Heart left ventricle (tissue), 16 donors: ENCODE measurements around the gene FUT4. TPM values are rescaled to one million over a fixed set of nuclear protein-coding genes. Genes with fewer than 3 reads are reported as not detected.

Experiments
- ATAC-seq, 4 donors: fragments of 200-7000 bp; cut with Tn5 transposase; one replicate each; pipeline ENCODE4 v1.9.1; 2020 to 2022; ENCODE audit warnings: moderate library complexity in 4 of 4, mild to moderate bottlenecking in 3 of 4, moderate number of reproducible peaks in 1 of 4
- DNase-seq, 5 donors: peaks; one replicate each; pipeline ENCODE4 v3.0.0-alpha.2; 2020
- H3K27ac ChIP-seq, 12 donors: fragments of 200-600 bp; sonication (generic) in 4 of 12; one replicate each; pipeline versions ENCODE4 v1.5.0 to v1.8.0; 2016 to 2022; ENCODE audit warnings: mild to moderate bottlenecking in 2 of 12
- H3K27me3 ChIP-seq, 9 donors: fragments of 200-600 bp; sonication (generic) in 2 of 9; one replicate each; pipeline versions ENCODE4 v1.5.1 to v1.8.0; 2016 to 2022; ENCODE audit warnings: mild to moderate bottlenecking in 3 of 9
- H3K36me3 ChIP-seq, 9 donors: fragments of 200-600 bp; sonication (generic) in 2 of 9; one replicate each; pipeline versions ENCODE4 v1.5.0 to v1.8.0; 2018 to 2022; ENCODE audit warnings: mild to moderate bottlenecking in 2 of 9
- H3K4me1 ChIP-seq, 12 donors: fragments of 200-600 bp; sonication (generic) in 4 of 12; one replicate each; pipeline versions ENCODE4 v1.5.0 to v1.8.0; 2016 to 2022; ENCODE audit warnings: mild to moderate bottlenecking in 3 of 12
- H3K4me3 ChIP-seq, 12 donors: fragments of 200-600 bp; sonication (generic) in 4 of 12; one replicate each; pipeline versions ENCODE4 v1.5.0 to v1.8.0; 2017 to 2022; ENCODE audit warnings: mild to moderate bottlenecking in 9 of 12, moderate library complexity in 4 of 12
- H3K9me3 ChIP-seq, 12 donors: fragments of 200-600 bp; sonication (generic) in 4 of 12; one replicate each; pipeline versions ENCODE4 v1.5.0 to v1.8.0; 2016 to 2022; ENCODE audit warnings: mild to moderate bottlenecking in 1 of 12
- POLR2A ChIP-seq, 2 donors: fragments of 450-650 bp; IDR thresholded peaks; one replicate each; pipeline ENCODE4 v1.6.1; 2017; ENCODE audit warnings: antibody characterized with exemption in 2 of 2, mild to moderate bottlenecking in 2 of 2, moderate library complexity in 2 of 2
- WGBS, 4 donors: extraction: QIAGEN DNeasy Blood & Tissue Kit in 2 of 4; methylation state at CpG; one replicate each; pipeline versions ENCODE4 v1.1.5 to v1.1.7; 2013 to 2018; 5-methylcytosine and 5-hydroxymethylcytosine counted together
- intact Hi-C, 10 donors: fragments of 100-400 bp; cut with DNase I; formaldehyde crosslinking; loops; one replicate each; pipeline versions ENCODE4 v1.11.1 to v1.14.2; 2022
- polyA plus RNA-seq, 2 donors: library from polyadenylated mRNA; stranded (reverse); fragments of 200-250 nt; gene quantifications; one replicate each; pipeline ENCODE4 v1.2.3, GENCODE V29; 2013
- total RNA-seq, 9 donors: library from RNA; depleted of rRNA in 2 of 9; stranded (reverse); fragments of >200 nt in 2 of 9; fragmentation: NEBNext Ultra II Directional in 3 of 9; extraction: Animal tissue kit (Norgen Biotek cat#: 25700) in 3 of 9; gene quantifications; one replicate each; pipeline versions ENCODE4 v1.1.0 to v1.2.4, GENCODE V29; 2016 to 2023
- TF ChIP-seq, protein P1 (sequence below), 12 donors: fragments of 200-600 bp; sonication (generic) in 4 of 12; IDR thresholded peaks; one replicate each; pipeline versions ENCODE4 v1.5.0 to v1.8.0; 2018 to 2022; ENCODE audit warnings: antibody characterized with exemption in 12 of 12, mild to moderate bottlenecking in 5 of 12
- donor health status: ischemic (EF 13 %, LVEDD 7.1; RV severe dilation, severe dysfunction).
- donor health status: healthy with polysubstance abuse.
- donor health status: DM: no; HTN: yes; CAD: no.
- donor health status: DM: no; HTN: no; CAD: no.
- donor health status: ischemic (EF 25% LVEDD 6.9; RV normal size, moderate dysfunction).
- donor health status: ischemic (EF 25% LVEDD 5.7; RV mildly dilated, moderate dysfunction).
- donor health status: healthy.
- donor health status: DM: yes; HTN: yes; CAD: no.
- donor health status: ischemic (EF 35%, LVEDD 5.7; RV mildly dilated, moderate dysfunction).
- donor health status: nonischemic (EF 11% LVEDD 7.7; RV severe dilation, severe dysfunction).
- donor health status: DM: yes; HTN: yes; CAD: no.
- donor health status: PGD.
- donor health status: ischemic (EF 29% LVEDD 5.4; RV normal size, mild dysfunction).
- donor health status: nonischemic (EF 23%, LVEDD 6.1; RV moderate dilation, normal function).

FUT4 gene
- total and polyA plus RNA-seq, 11 donors: 0.46 to 4.7 (median 1.2) TPM

DNA sequence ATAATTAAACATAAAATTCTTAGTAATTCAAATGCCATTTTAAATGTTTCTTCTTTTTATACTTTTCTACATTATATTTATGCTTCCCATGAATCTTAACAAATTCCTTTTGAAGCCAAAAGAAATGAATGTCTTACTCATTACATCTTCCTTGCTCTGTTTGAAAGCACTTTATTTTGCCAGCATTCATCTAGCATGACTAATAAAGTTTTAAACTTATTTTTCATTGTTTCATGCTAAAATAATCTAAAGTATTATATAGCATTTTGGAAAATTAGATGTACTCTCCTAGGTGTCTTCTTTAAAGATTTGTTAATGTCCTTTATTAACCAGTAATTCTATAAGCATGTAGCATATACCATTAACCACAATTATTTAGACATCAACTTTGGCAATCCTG, 13.7 kb downstream of the FUT4 start:
- no peaks in the 10 kb centered on the region for H3K27me3 ChIP-seq
- no peak overlapping the region for H3K27ac ChIP-seq
- intact Hi-C loops: loop anchor here in 1 of 10 donors (5.0 kb wide), 1 partner anchor 35 kb away; no protein-coding TSS in a partner anchor
- ATAC-seq: no peak
- H3K4me3 ChIP-seq: no peak overlapping the region
- no peaks in the 10 kb centered on the region for H3K9me3 ChIP-seq
- H3K4me1 ChIP-seq: peaks cover 0 to 37% (median 0%) of the 10 kb centered on the region in 12 donors
- no peak for DNase-seq
- TF ChIP-seq, protein P1, sequence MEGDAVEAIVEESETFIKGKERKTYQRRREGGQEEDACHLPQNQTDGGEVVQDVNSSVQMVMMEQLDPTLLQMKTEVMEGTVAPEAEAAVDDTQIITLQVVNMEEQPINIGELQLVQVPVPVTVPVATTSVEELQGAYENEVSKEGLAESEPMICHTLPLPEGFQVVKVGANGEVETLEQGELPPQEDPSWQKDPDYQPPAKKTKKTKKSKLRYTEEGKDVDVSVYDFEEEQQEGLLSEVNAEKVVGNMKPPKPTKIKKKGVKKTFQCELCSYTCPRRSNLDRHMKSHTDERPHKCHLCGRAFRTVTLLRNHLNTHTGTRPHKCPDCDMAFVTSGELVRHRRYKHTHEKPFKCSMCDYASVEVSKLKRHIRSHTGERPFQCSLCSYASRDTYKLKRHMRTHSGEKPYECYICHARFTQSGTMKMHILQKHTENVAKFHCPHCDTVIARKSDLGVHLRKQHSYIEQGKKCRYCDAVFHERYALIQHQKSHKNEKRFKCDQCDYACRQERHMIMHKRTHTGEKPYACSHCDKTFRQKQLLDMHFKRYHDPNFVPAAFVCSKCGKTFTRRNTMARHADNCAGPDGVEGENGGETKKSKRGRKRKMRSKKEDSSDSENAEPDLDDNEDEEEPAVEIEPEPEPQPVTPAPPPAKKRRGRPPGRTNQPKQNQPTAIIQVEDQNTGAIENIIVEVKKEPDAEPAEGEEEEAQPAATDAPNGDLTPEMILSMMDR (IDR thresholded peaks at IDR 0.05): no peak
- no peak for TF ChIP-seq POLR2A (IDR thresholded peaks at IDR 0.05)
- H3K36me3 ChIP-seq: no peaks in the 10 kb centered on the region

DNA sequence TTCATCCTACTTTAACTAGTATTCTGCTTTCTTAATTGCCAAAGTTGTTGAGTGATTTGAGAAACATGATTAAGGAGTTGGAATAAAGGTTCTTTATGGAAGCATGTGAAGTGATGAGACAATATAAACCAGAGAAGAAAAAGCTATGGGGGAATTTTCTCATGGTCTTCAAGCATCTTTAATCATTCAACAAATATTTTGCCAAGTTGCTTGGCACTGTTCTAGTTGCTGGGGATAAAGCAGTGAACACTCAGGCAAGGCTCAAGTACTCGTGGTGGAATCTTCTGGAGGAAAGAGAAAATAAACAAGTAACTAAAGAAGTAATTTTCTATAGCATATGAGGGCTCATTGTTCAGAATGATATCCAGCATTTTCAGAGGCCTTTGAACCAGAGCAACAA, 14.3 kb downstream of the FUT4 start:
- intact Hi-C loops: loop anchor here in 1 of 10 donors (5.0 kb wide), 1 partner anchor 36 kb away; no protein-coding TSS in a partner anchor
- no peak for TF ChIP-seq POLR2A (IDR thresholded peaks at IDR 0.05)
- TF ChIP-seq, protein P1 (IDR thresholded peaks at IDR 0.05): no peak
- ATAC-seq: no peak
- WGBS, 4 donors: 63 to 88% (median 77%) methylated on average over 1 of the region's 1 CpG
- Histone ChIP-seq H3K9me3 (no peaks in the 10 kb centered on the region), H3K27ac (peak overlapping the region in 1 of 12 donors; percentile 64), H3K36me3 (no peaks in the 10 kb centered on the region), H3K27me3 (no peaks in the 10 kb centered on the region), H3K4me3 (no peak overlapping the region), H3K4me1 (peaks cover 0 to 39% (median under 1%) of the 10 kb centered on the region in 12 donors)
- DNase-seq: no peak

DNA sequence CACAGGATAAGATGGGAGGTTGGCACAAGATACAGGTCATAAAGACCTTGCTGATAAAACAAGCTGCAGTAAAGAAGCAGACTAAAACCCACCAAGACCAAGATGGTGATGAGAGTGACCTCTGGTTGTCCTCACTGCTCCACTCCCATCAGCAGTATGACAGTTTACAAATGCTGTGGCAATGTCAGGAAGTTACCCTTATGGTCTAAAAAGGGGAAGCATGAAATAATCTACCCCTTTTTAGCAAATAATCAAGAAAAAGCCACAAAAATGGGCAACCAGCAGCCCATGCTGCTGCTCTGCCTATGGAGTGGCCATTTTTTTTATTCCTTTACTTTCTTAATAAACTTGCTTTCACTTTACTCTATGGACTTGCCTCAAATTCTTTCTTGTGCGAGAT, 14.7 kb downstream of the FUT4 start:
- Histone ChIP-seq H3K9me3 (no peaks in the 10 kb centered on the region), H3K27ac (peak overlapping the region in 1 of 12 donors; percentile 64), H3K4me1 (peaks cover 0 to 44% (median 3%) of the 10 kb centered on the region in 12 donors), H3K4me3 (no peak overlapping the region), H3K27me3 (no peaks in the 10 kb centered on the region), H3K36me3 (no peaks in the 10 kb centered on the region)
- TF ChIP-seq, protein P1 (IDR thresholded peaks at IDR 0.05): no peak
- DNase-seq: no peak
- 93 to 100% (median 96%) methylated on average over 1 of the region's 1 CpG for WGBS, 4 donors
- intact Hi-C loops: loop anchor here in 1 of 10 donors (5.0 kb wide), 1 partner anchor 36 kb away; no protein-coding TSS in a partner anchor
- no peak for ATAC-seq

DNA sequence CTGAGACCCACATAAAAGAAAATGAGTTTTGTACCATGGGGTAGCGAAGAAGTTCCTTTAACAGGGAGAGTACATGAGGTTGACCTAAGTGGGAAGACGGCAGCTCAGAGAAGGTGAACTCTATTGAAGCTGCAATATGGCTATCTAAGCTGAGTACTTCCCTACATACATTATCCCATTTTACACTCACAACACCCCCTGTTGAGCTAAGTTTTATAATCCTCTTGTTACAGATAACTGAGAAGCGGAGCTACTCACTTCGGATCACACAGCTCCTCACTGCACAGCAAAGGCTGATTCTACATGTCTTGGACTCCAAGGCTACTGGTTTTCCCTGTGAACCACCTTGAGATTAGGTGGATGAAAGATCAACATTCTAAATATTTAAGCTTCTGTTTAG, 15.2 kb downstream of the FUT4 start:
- WGBS, 4 donors: 96 to 99% (median 98%) methylated on average over 4 of the region's 4 CpGs
- no peaks in the 10 kb centered on the region for H3K27me3 ChIP-seq
- ATAC-seq (no peak), DNase-seq (no peak)
- H3K36me3 ChIP-seq: no peaks in the 10 kb centered on the region
- no peak for TF ChIP-seq POLR2A (IDR thresholded peaks at IDR 0.05)
- TF ChIP-seq, protein P1 (IDR thresholded peaks at IDR 0.05): no peak
- H3K4me1 ChIP-seq: peaks cover 0 to 49% (median 5%) of the 10 kb centered on the region in 12 donors
- H3K27ac ChIP-seq: peak overlapping the region in 1 of 12 donors; percentile 64
- intact Hi-C loops: loop anchor here in 1 of 10 donors (5.0 kb wide), 1 partner anchor 37 kb away; no protein-coding TSS in a partner anchor
- no peaks in the 10 kb centered on the region for H3K9me3 ChIP-seq
- no peak overlapping the region for H3K4me3 ChIP-seq
